ENCODE measurements around the gene SIPA1.

The SIPA1 gene

GRCh38 chr11:65590240-65590738, 47.6 kb upstream of the SIPA1 start:
- Histone ChIP-seq H3K4me2 (ENCODE audit: low read length) (no peak overlapping the region), H3K36me3 (ENCODE audit: control insufficient read depth in 1 of 2, insufficient read depth in 2 of 2, low read length in 2 of 2) (peaks cover 8 to 12% of the 10 kb centered on the region in 2 experiments), H3K79me1 (ENCODE audit: low read length) (peaks cover 3% of the 10 kb centered on the region), H3K23ac (ENCODE audit: low read length) (no peak overlapping the region), H4K12ac (ENCODE audit: low read depth, low read length) (no peak overlapping the region), H3K4me3 (ENCODE audit: low read depth, low read length) (no peak overlapping the region), H4K91ac (ENCODE audit: low read depth, low read length) (no peak overlapping the region), H3K18ac (ENCODE audit: low read length) (no peak overlapping the region), H3K4ac (ENCODE audit: low read depth, low read length) (no peak overlapping the region), H3K79me2 (ENCODE audit: control insufficient read depth, insufficient read depth, low read length, poor library complexity) (no peaks in the 10 kb centered on the region), H2AK5ac (ENCODE audit: low read length) (no peak overlapping the region), H3K27ac (ENCODE audit: low read depth, low read length) (no peak overlapping the region), H2AFZ (ENCODE audit: insufficient read depth, low read length, poor library complexity) (no peak overlapping the region), H3K14ac (ENCODE audit: low read length) (no peak overlapping the region), H3K9ac (ENCODE audit: low read length) (no peak overlapping the region), H2BK5ac (ENCODE audit: low read depth, low read length, poor library complexity) (no peak overlapping the region), H4K8ac (ENCODE audit: low read depth, low read length) (no peak overlapping the region), H2BK12ac (ENCODE audit: low read length) (no peak overlapping the region), H2BK120ac (ENCODE audit: insufficient read depth, low read length, poor library complexity) (no peak overlapping the region), H3K4me1 (ENCODE audit: control insufficient read depth in 1 of 2, insufficient read depth in 2 of 2, low read length in 2 of 2) (peaks cover 0 to 8% of the 10 kb centered on the region in 2 experiments), H3K9me3 (ENCODE audit: insufficient read depth, low read depth, low read length) (peaks cover 4% of the 10 kb centered on the region), H3K27me3 (ENCODE audit: insufficient read depth, low read length) (peaks cover 5% of the 10 kb centered on the region)
- WGBS (ENCODE audit: extremely low coverage, insufficient coverage, insufficient read length) = no CpG with 5 or more reads among the region's 8 CpGs
- no peak for DNase-seq

DNA sequence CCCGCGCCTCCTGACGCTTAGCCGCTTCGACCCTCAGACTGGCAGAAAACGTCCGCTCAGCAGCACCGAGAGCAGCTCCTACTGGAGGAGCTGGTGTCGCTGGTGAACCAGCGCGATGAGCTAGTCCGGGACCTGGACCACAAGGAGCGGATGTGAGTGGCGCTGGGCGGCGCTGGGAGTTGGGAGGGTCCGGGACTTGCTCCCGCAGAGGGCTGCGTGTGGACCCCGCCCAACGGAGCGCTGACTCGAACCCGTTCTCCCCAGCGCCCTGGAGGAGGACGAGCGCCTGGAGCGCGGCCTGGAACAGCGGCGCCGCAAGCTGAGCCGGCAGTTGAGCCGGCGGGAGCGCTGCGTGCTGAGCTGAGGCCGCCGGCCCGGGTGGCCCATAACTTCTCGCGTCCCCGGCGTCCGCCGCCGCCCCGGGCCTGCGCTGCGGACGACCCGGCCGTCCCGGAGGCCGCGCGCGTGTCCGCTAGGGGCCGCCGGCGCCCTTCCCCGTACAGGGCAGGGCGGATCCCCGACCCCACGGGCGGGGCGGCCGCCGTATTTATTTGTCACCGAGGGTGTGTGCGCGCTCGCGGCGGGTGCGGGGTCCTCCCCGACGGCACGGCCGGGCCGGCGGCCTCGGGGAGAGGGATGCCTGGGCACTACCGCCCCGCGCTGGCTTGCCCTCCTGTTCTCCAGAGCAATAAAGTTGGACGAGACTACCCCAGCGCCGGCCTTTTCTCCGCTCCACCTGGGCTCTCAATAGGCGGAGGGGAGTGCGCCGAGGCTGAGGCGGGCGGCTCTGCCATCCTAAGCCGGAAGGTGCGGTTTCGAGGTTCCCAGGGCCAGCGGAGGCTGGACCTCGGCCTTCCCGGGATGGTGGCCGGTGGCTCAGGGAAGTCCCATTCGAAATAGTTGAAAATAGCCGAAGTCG, 45.7 kb upstream of the SIPA1 start:
- Histone ChIP-seq H3K9ac (ENCODE audit: low read length) (no peak overlapping the region), H3K79me2 (ENCODE audit: control insufficient read depth, insufficient read depth, low read length, poor library complexity) (no peaks in the 10 kb centered on the region), H2BK12ac (ENCODE audit: low read length) (no peak overlapping the region), H3K4me2 (ENCODE audit: low read length) (peak overlapping the region; percentile 64), H2AFZ (ENCODE audit: insufficient read depth, low read length, poor library complexity) (no peak overlapping the region), H3K4me1 (ENCODE audit: control insufficient read depth in 1 of 2, insufficient read depth in 2 of 2, low read length in 2 of 2) (peaks cover 0 to 8% of the 10 kb centered on the region in 2 experiments), H4K8ac (ENCODE audit: low read depth, low read length) (peak overlapping the region; percentile 42), H3K18ac (ENCODE audit: low read length) (no peak overlapping the region), H2AK5ac (ENCODE audit: low read length) (no peak overlapping the region), H4K12ac (ENCODE audit: low read depth, low read length) (no peak overlapping the region), H2BK5ac (ENCODE audit: low read depth, low read length, poor library complexity) (no peak overlapping the region), H3K4me3 (ENCODE audit: low read depth, low read length) (no peak overlapping the region), H3K9me3 (ENCODE audit: insufficient read depth, low read depth, low read length) (peaks cover 4% of the 10 kb centered on the region), H3K14ac (ENCODE audit: low read length) (peak overlapping the region; percentile 14), H3K79me1 (ENCODE audit: low read length) (peaks cover 3% of the 10 kb centered on the region), H4K91ac (ENCODE audit: low read depth, low read length) (no peak overlapping the region), H3K27me3 (ENCODE audit: insufficient read depth, low read length) (peaks cover 5% of the 10 kb centered on the region), H3K23ac (ENCODE audit: low read length) (no peak overlapping the region), H2BK120ac (ENCODE audit: insufficient read depth, low read length, poor library complexity) (no peak overlapping the region), H3K4ac (ENCODE audit: low read depth, low read length) (no peak overlapping the region), H3K36me3 (ENCODE audit: control insufficient read depth in 1 of 2, insufficient read depth in 2 of 2, low read length in 2 of 2) (peaks cover 6 to 12% of the 10 kb centered on the region in 2 experiments), H3K27ac (ENCODE audit: low read depth, low read length) (no peak overlapping the region)
- peak in 1 of 2 donors; percentile 48 for DNase-seq
- WGBS (ENCODE audit: extremely low coverage, insufficient coverage, insufficient read length) = no CpG with 5 or more reads among the region's 106 CpGs

GRCh38 chr11:65592858-65593517, 44.9 kb upstream of the SIPA1 start:
- H2BK5ac ChIP-seq (ENCODE audit: low read depth, low read length, poor library complexity) = no peak overlapping the region
- H3K36me3 ChIP-seq (ENCODE audit: control insufficient read depth in 1 of 2, insufficient read depth in 2 of 2, low read length in 2 of 2) = peaks cover 12 to 16% of the 10 kb centered on the region in 2 experiments
- no peak overlapping the region for H3K23ac ChIP-seq (ENCODE audit: low read length)
- H3K79me2 ChIP-seq (ENCODE audit: control insufficient read depth, insufficient read depth, low read length, poor library complexity) = no peaks in the 10 kb centered on the region
- no peak overlapping the region for H3K18ac ChIP-seq (ENCODE audit: low read length)
- peaks cover 4% of the 10 kb centered on the region for H3K9me3 ChIP-seq (ENCODE audit: insufficient read depth, low read depth, low read length)
- WGBS (ENCODE audit: extremely low coverage, insufficient coverage, insufficient read length) = no CpG with 5 or more reads among the region's 22 CpGs
- no peak overlapping the region for H4K8ac ChIP-seq (ENCODE audit: low read depth, low read length)
- peaks cover 3% of the 10 kb centered on the region for H3K79me1 ChIP-seq (ENCODE audit: low read length)
- no peak overlapping the region for H2AK5ac ChIP-seq (ENCODE audit: low read length)
- peaks cover 0 to 8% of the 10 kb centered on the region in 2 experiments for H3K4me1 ChIP-seq (ENCODE audit: control insufficient read depth in 1 of 2, insufficient read depth in 2 of 2, low read length in 2 of 2)
- H3K4ac ChIP-seq (ENCODE audit: low read depth, low read length) = no peak overlapping the region
- peak in 1 of 2 donors; percentile 6 for DNase-seq
- no peak overlapping the region for H3K4me2 ChIP-seq (ENCODE audit: low read length)
- no peak overlapping the region for H4K91ac ChIP-seq (ENCODE audit: low read depth, low read length)
- H2BK120ac ChIP-seq (ENCODE audit: insufficient read depth, low read length, poor library complexity) = no peak overlapping the region
- H3K9ac ChIP-seq (ENCODE audit: low read length) = no peak overlapping the region
- H3K27me3 ChIP-seq (ENCODE audit: insufficient read depth, low read length) = peaks cover 5% of the 10 kb centered on the region
- H3K4me3 ChIP-seq (ENCODE audit: low read depth, low read length) = no peak overlapping the region
- no peak overlapping the region for H2BK12ac ChIP-seq (ENCODE audit: low read length)
- no peak overlapping the region for H4K12ac ChIP-seq (ENCODE audit: low read depth, low read length)
- no peak overlapping the region for H3K14ac ChIP-seq (ENCODE audit: low read length)
- no peak overlapping the region for H2AFZ ChIP-seq (ENCODE audit: insufficient read depth, low read length, poor library complexity)
- no peak overlapping the region for H3K27ac ChIP-seq (ENCODE audit: low read depth, low read length)

- H3K4ac ChIP-seq (ENCODE audit: low read depth, low read length) = no peak overlapping the region
- no peak overlapping the region for H2AK5ac ChIP-seq (ENCODE audit: low read length)
- H4K8ac ChIP-seq (ENCODE audit: low read depth, low read length) = no peak overlapping the region
- H2BK5ac ChIP-seq (ENCODE audit: low read depth, low read length, poor library complexity) = no peak overlapping the region
- no peak overlapping the region for H2BK120ac ChIP-seq (ENCODE audit: insufficient read depth, low read length, poor library complexity)
- H4K91ac ChIP-seq (ENCODE audit: low read depth, low read length) = no peak overlapping the region
- WGBS (ENCODE audit: extremely low coverage, insufficient coverage, insufficient read length) = no CpG with 5 or more reads among the region's 26 CpGs
- peak in 1 of 2 donors; percentile 50 for DNase-seq
- peaks cover 0 to 8% of the 10 kb centered on the region in 2 experiments for H3K4me1 ChIP-seq (ENCODE audit: control insufficient read depth in 1 of 2, insufficient read depth in 2 of 2, low read length in 2 of 2)
- no peak overlapping the region for H3K4me2 ChIP-seq (ENCODE audit: low read length)
- H3K4me3 ChIP-seq (ENCODE audit: low read depth, low read length) = no peak overlapping the region
- no peak overlapping the region for H3K27ac ChIP-seq (ENCODE audit: low read depth, low read length)
- H3K9ac ChIP-seq (ENCODE audit: low read length) = no peak overlapping the region
- H3K9me3 ChIP-seq (ENCODE audit: insufficient read depth, low read depth, low read length) = peaks cover 4% of the 10 kb centered on the region
- no peaks in the 10 kb centered on the region for H3K79me2 ChIP-seq (ENCODE audit: control insufficient read depth, insufficient read depth, low read length, poor library complexity)
- H3K18ac ChIP-seq (ENCODE audit: low read length) = no peak overlapping the region
- H4K12ac ChIP-seq (ENCODE audit: low read depth, low read length) = no peak overlapping the region
- H2BK12ac ChIP-seq (ENCODE audit: low read length) = no peak overlapping the region
- H2AFZ ChIP-seq (ENCODE audit: insufficient read depth, low read length, poor library complexity) = no peak overlapping the region
- peaks cover 3% of the 10 kb centered on the region for H3K79me1 ChIP-seq (ENCODE audit: low read length)
- peaks cover 20 to 23% of the 10 kb centered on the region in 2 experiments for H3K36me3 ChIP-seq (ENCODE audit: control insufficient read depth in 1 of 2, insufficient read depth in 2 of 2, low read length in 2 of 2)
- no peak overlapping the region for H3K14ac ChIP-seq (ENCODE audit: low read length)
- H3K27me3 ChIP-seq (ENCODE audit: insufficient read depth, low read length) = peaks cover 5% of the 10 kb centered on the region
- no peak overlapping the region for H3K23ac ChIP-seq (ENCODE audit: low read length)
Measured at GRCh38 chr11:65593518-65594414, 44.1 kb upstream of the SIPA1 start.
